NT2/D1 (cell line): Measurements from ENCODE around the gene CABS1.

Experiments
- DNase-seq: peaks from one replicate; pipeline ENCODE4 v3.0.0-alpha.2; 2011; ENCODE audit warnings: low read depth, low spot score
- H3K27me3 ChIP-seq: 2 replicates; pipeline ENCODE4 v1.6.0; 2011; ENCODE audit warnings: mild to moderate bottlenecking; ENCODE audit not compliant: insufficient read length, insufficient read depth
- H3K36me3 ChIP-seq: 2 replicates; pipeline ENCODE4 v1.6.1; 2011; ENCODE audit warnings: mild to moderate bottlenecking, low read length, mixed read lengths; ENCODE audit not compliant: insufficient read depth, insufficient read length
- H3K4me1 ChIP-seq: 2 replicates; pipeline ENCODE4 v1.5.1; 2011; ENCODE audit not compliant: insufficient read depth, insufficient read length
- H3K4me3 ChIP-seq: 2 replicates; pipeline ENCODE4 v1.5.1; 2011; ENCODE audit warnings: low read depth; ENCODE audit not compliant: insufficient read length
- H3K9ac ChIP-seq: 2 replicates; pipeline ENCODE4 v1.6.0; 2011; ENCODE audit warnings: low read depth; ENCODE audit not compliant: insufficient read length
- H3K9me3 ChIP-seq: 2 replicates; pipeline ENCODE4 v1.5.1; 2011; ENCODE audit warnings: mild to moderate bottlenecking, low read length; ENCODE audit not compliant: insufficient read depth
- SUZ12 ChIP-seq: IDR thresholded peaks from 2 replicates; pipeline ENCODE4 v1.6.1; 2011; ENCODE audit not compliant: insufficient read length, insufficient read depth; ENCODE audit errors: extremely low read depth
- YY1 ChIP-seq: IDR thresholded peaks from 2 replicates; pipeline ENCODE4 v1.6.1; 2011; ENCODE audit not compliant: insufficient read length, insufficient read depth
- ZNF274 ChIP-seq: IDR thresholded peaks from 2 replicates; pipeline ENCODE4 v1.6.1; 2011; ENCODE audit warnings: mild to moderate bottlenecking, low read depth, low read length

Gene CABS1

GRCh38 chr4:70372760-70373159 is 38.0 kb downstream of the CABS1 start:
- Histone ChIP-seq H3K4me3 (no peak overlapping the region), H3K4me1 (no peaks in the 10 kb centered on the region), H3K9me3 (no peaks in the 10 kb centered on the region), H3K36me3 (no peaks in the 10 kb centered on the region), H3K27me3 (no peaks in the 10 kb centered on the region), H3K9ac (no peak overlapping the region)
- TF ChIP-seq YY1 (no peak), SUZ12 (no peak), ZNF274 (no peak)
- DNase-seq: no peak

- Histone ChIP-seq H3K9ac (no peak overlapping the region), H3K4me1 (no peaks in the 10 kb centered on the region), H3K4me3 (no peak overlapping the region), H3K27me3 (no peaks in the 10 kb centered on the region), H3K9me3 (no peaks in the 10 kb centered on the region), H3K36me3 (no peaks in the 10 kb centered on the region)
- no peak for DNase-seq
- no peak for TF ChIP-seq ZNF274
- TF ChIP-seq SUZ12: no peak
- TF ChIP-seq YY1: no peak
These were observed 45.8 kb downstream of the CABS1 start for GRCh38 chr4:70380578-70380977.

DNA sequence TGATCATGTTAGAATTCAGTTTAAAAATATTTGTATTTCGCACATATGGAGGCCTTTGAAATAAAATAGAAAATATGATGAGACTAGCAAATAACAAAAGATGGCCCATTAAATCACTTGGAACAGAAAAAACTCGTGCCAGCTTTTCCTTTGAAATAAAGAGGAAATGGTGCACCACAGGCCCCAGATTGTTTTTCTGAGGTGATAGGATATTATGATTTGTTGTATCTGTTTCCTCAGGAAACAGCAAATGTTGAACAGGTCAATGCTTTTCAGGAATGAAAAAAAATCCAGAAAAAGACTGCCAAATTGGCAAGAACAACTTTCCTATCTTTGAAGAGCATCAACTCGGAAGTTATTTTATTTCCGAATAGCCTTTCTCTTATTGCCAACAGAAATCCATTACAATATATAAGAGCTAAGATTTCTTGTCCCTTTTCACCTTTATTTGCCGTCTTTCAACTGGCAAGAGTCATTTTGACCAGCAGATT is 48.0 kb downstream of the CABS1 start, which contains the start of gene SMR3B:
SMR3B (plus strand) TSS at position 441 of the 491 bp plus-strand sequence. CDS start 1,380 bp downstream, outside the sequence.
- no peak for DNase-seq
- Histone ChIP-seq H3K9me3 (no peaks in the 10 kb centered on the region), H3K4me3 (no peak within 1 kb of the TSS), H3K36me3 (no peaks in the 10 kb centered on the region), H3K9ac (no peak within 1 kb of the TSS), H3K27me3 (no peaks in the 10 kb centered on the region), H3K4me1 (no peaks in the 10 kb centered on the region)
- TF ChIP-seq YY1 (no peak), SUZ12 (no peak), ZNF274 (no peak)
